OCI-LY1 (cell line): ENCODE measurements around the gene BACH1.

Experiments used
- EZH2 ChIP-seq: fragments of 200-600 bp; sonication (generic), shearing (Covaris generic); IDR thresholded peaks from 2 replicates; pipeline ENCODE4 v1.8.0; 2017; ENCODE audit warnings: borderline replicate concordance, mixed run types, mild to moderate bottlenecking, antibody characterized with exemption, low read length, moderate library complexity, mixed read lengths
- TF ChIP-seq, protein P1 (sequence below): fragments of 200-600 bp; sonication (generic), shearing (Covaris generic); IDR thresholded peaks from 2 replicates; pipeline ENCODE4 v1.5.1; 2017; ENCODE audit warnings: mild to moderate bottlenecking, antibody characterized with exemption, low read length, moderate library complexity, mixed read lengths

DNA sequence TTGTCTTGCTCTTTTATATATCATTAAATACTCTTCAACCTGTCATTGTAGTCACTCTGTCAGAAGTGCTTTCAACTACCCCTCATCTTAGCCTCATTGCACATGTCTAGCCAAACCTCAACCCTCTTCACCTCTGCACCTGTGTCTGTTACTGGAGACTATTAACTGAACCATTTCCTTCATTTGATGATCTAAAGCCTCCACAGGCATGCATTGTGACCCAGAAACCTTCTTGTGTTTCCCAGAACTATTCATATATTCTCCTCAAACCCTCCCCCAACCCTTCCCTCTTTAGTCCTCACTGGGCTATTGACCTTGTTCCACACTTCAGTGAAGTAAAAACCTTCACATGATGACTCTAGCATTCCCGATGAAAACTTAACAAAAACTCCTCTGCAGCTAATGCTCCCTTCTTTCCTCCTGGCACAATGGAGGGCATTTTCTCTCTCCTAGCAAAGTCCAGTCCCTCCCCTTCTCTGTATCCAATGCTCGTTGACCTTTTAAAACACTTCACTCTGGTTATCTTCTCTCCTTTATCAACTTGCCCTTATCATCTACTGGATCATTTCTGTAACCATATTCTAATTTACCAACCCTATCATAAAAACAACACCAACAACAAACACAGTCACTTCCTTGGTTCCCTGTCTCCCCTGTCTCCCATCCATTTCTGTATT lies 86.1 kb downstream of the BACH1 start:
- TF ChIP-seq, protein P1, sequence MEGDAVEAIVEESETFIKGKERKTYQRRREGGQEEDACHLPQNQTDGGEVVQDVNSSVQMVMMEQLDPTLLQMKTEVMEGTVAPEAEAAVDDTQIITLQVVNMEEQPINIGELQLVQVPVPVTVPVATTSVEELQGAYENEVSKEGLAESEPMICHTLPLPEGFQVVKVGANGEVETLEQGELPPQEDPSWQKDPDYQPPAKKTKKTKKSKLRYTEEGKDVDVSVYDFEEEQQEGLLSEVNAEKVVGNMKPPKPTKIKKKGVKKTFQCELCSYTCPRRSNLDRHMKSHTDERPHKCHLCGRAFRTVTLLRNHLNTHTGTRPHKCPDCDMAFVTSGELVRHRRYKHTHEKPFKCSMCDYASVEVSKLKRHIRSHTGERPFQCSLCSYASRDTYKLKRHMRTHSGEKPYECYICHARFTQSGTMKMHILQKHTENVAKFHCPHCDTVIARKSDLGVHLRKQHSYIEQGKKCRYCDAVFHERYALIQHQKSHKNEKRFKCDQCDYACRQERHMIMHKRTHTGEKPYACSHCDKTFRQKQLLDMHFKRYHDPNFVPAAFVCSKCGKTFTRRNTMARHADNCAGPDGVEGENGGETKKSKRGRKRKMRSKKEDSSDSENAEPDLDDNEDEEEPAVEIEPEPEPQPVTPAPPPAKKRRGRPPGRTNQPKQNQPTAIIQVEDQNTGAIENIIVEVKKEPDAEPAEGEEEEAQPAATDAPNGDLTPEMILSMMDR, result no peak
- TF ChIP-seq EZH2, result no peak
